K562 (cell line): ENCODE data around the gene CADM2. TPM values are rescaled to one million over a fixed set of nuclear protein-coding genes. Genes with fewer than 3 reads are reported as not detected.

ENCODE experiments used
- ATAC-seq: fragments of 200-7000 bp; cut with Tn5 transposase; 3 replicates; pipeline ENCODE4 v1.9.1; 2020; ENCODE audit warnings: moderate library complexity
- BruUV-seq: library from RNA; stranded (reverse); fragments of 400-500 nt; replicated peaks from 2 replicates; lab custom pipeline; 2021; lab: Mats Ljungman, UMichigan
- CTCF ChIA-PET: fragments of 300-600 bp; formaldehyde crosslinking; extraction: SDS; loops from one replicate; lab custom pipeline; 2021; ENCODE audit warnings: low intra/inter-chr PET ratio; lab: Yijun Ruan, JAX
- POLR2A ChIA-PET: fragments of 300-600, 350-650 bp; sonication (Branson Sonifier 250); formaldehyde crosslinking; extraction: SDS; loops from one replicate; lab custom pipeline; 2021; ENCODE audit warnings: antibody characterized with exemption, inconsistent platforms; lab: Yijun Ruan, JAX
- DNase-seq, 4 experiments: peaks; one replicate each; pipeline versions ENCODE4 v3.0.0 to v3.0.0-alpha.2; 2011 to 2018; ENCODE audit warnings: low spot score in 3 of 4, mixed read lengths in 3 of 4; ENCODE audit errors: extremely low read depth in 1 of 4
- FAIRE-seq: peaks from 2 replicates; lab custom pipeline; 2011; peaks lifted over from hg19 to GRCh38; lab: Jason Lieb, UNC
- H2AFZ ChIP-seq: 2 replicates; pipeline ENCODE4 v1.6.0; 2011; ENCODE audit warnings: low read depth, low read length, control low read depth, inconsistent platforms
- H3K27ac ChIP-seq: fragments of 200-600 bp; 3 replicates; pipeline ENCODE4 v1.8.0; 2011; ENCODE audit warnings: low read depth, mild to moderate bottlenecking, control low read depth, inconsistent platforms, low read length, moderate library complexity, mixed read lengths; ENCODE audit errors: extremely low read depth
- H3K27me3 ChIP-seq, 2 experiments: fragments of 300-600 bp in 1 of 2; 2 replicates in 1 of 2; 3 replicates in 1 of 2; pipeline versions ENCODE4 v1.6.0 to v1.8.0; 2011; ENCODE audit warnings: inconsistent platforms in 2 of 2, low read length in 2 of 2, mild to moderate bottlenecking in 1 of 2, mixed read lengths in 1 of 2, moderate library complexity in 1 of 2; ENCODE audit not compliant: control insufficient read depth in 2 of 2, insufficient read depth in 2 of 2
- H3K36me3 ChIP-seq: fragments of 300-600 bp; 3 replicates; pipeline ENCODE4 v1.8.0; 2011; ENCODE audit warnings: mild to moderate bottlenecking, low read length, inconsistent platforms; ENCODE audit not compliant: control insufficient read depth, insufficient read depth
- H3K4me1 ChIP-seq, 2 experiments: fragments of 200-600 bp in 1 of 2; replicated peaks in 1 of 2; 2 replicates in 1 of 2; 3 replicates in 1 of 2; pipeline versions ENCODE4 v1.5.1 to v1.8.0; 2011; ENCODE audit warnings: inconsistent platforms in 2 of 2, low read length in 2 of 2, mild to moderate bottlenecking in 1 of 2, mixed read lengths in 1 of 2, moderate library complexity in 1 of 2; ENCODE audit not compliant: control insufficient read depth in 2 of 2, insufficient read depth in 2 of 2
- H3K4me2 ChIP-seq: 2 replicates; pipeline ENCODE4 v1.6.1; 2011; ENCODE audit warnings: low read length, control low read depth, inconsistent platforms, mixed read lengths; ENCODE audit not compliant: insufficient read depth
- H3K4me3 ChIP-seq: fragments of 200-600 bp; sonication (generic), shearing (Covaris generic); 2 replicates; pipeline ENCODE4 v1.5.1; 2016; ENCODE audit warnings: control low read depth, inconsistent platforms
- H3K79me2 ChIP-seq: fragments of 200-600 bp; 3 replicates; pipeline ENCODE4 v1.8.0; 2011; ENCODE audit warnings: low read length, inconsistent platforms; ENCODE audit not compliant: control insufficient read depth, insufficient read depth
- H3K9ac ChIP-seq, 2 experiments: 2 replicates each; pipeline versions ENCODE4 v1.6.0 to v1.6.1; 2011; ENCODE audit warnings: low read depth in 2 of 2, low read length in 2 of 2, control low read depth in 1 of 2, inconsistent platforms in 1 of 2, mild to moderate bottlenecking in 1 of 2, mixed read lengths in 1 of 2; ENCODE audit not compliant: insufficient read depth in 1 of 2
- H3K9me1 ChIP-seq: one replicate; pipeline ENCODE4 v1.6.0; 2011; ENCODE audit warnings: inconsistent platforms, mild to moderate bottlenecking, low read length, moderate library complexity; ENCODE audit not compliant: control insufficient read depth, insufficient read depth
- H3K9me3 ChIP-seq: replicated peaks from 2 replicates; pipeline ENCODE4 v1.5.1; 2011; ENCODE audit warnings: low read depth, low read length, inconsistent platforms; ENCODE audit not compliant: control insufficient read depth, insufficient read depth
- H4K20me1 ChIP-seq: replicated peaks from 2 replicates; pipeline ENCODE4 v1.6.1; 2011; ENCODE audit warnings: low read length, inconsistent platforms, mixed read lengths; ENCODE audit not compliant: control insufficient read depth, insufficient read depth
- CBFA2T3 ChIP-seq: fragments of 450-650 bp; IDR thresholded peaks from 2 replicates; pipeline ENCODE4 v1.6.1; 2017
- E2F3 ChIP-seq: fragments of 250-450 bp; sonication (Bioruptor Pico); IDR thresholded peaks from 2 replicates; pipeline ENCODE4 v1.4.0; 2020; ENCODE audit warnings: mild to moderate bottlenecking
- HLTF ChIP-seq: fragments of 450-650 bp; IDR thresholded peaks from 2 replicates; pipeline ENCODE4 v1.6.1; 2016
- NFXL1 ChIP-seq: fragments of 450-650 bp; formaldehyde crosslinking; IDR thresholded peaks from 2 replicates; pipeline ENCODE4 v1.4.0; 2021; ENCODE audit warnings: mild to moderate bottlenecking
- PPARD ChIP-seq: fragments of 250-450 bp; sonication (Bioruptor Pico); IDR thresholded peaks from 2 replicates; pipeline ENCODE4 v1.8.0; 2022; ENCODE audit warnings: inconsistent platforms, mild to moderate bottlenecking, moderate library complexity
- SRSF1 ChIP-seq: fragments of 200-400 bp; formaldehyde crosslinking; IDR thresholded peaks from 2 replicates; pipeline ENCODE4 v1.6.1; 2017; ENCODE audit warnings: mild to moderate bottlenecking, low read depth, low read length, moderate library complexity
- TOE1 ChIP-seq, 2 experiments: fragments of 450-650 bp in 1 of 2; sonication (generic) in 1 of 2; formaldehyde crosslinking in 1 of 2; IDR thresholded peaks; 2 replicates each; pipeline versions ENCODE4 v1.7.1 to v1.8.0; 2016 to 2022; ENCODE audit warnings: borderline replicate concordance in 2 of 2, mild to moderate bottlenecking in 2 of 2, antibody characterized with exemption in 1 of 2, inconsistent platforms in 1 of 2, low read depth in 1 of 2, missing genetic modification reagents in 1 of 2, moderate library complexity in 1 of 2
- ZNF408 ChIP-seq: fragments of 250-450 bp; sonication (Bioruptor Pico); IDR thresholded peaks from 2 replicates; pipeline ENCODE4 v1.4.0; 2020; ENCODE audit warnings: low read depth, mild to moderate bottlenecking, moderate library complexity
- WGBS: fragments of 100-300 bp; shearing (Covaris generic); methylation state at CpG from one replicate; pipeline ENCODE4 v1.1.6; 2016; ENCODE audit warnings: low coverage, mixed read lengths; ENCODE audit not compliant: insufficient coverage; ENCODE audit errors: missing lambda C conversion rate; 5-methylcytosine and 5-hydroxymethylcytosine counted together
- in situ Hi-C: fragments of 300-500 bp; cut with MboI; formaldehyde crosslinking; loops from 4 replicates; pipeline ENCODE4 v1.15.0; 2018; ENCODE audit warnings: inconsistent platforms, mixed read lengths
- intact Hi-C: fragments of 100-400 bp; cut with micrococcal nuclease; formaldehyde crosslinking; loops from 2 replicates; pipeline ENCODE4 v1.14.2; 2022
- polyA plus RNA-seq, 8 experiments: library from polyadenylated mRNA; depleted of rRNA in 4 of 8; stranded (reverse) in 5 of 8; unstranded in 3 of 8; fragments of >200 nt; fragmentation: Nextera tagmentation in 2 of 8; fragmentation: Illumina TruSeq in 1 of 8; extraction: Ambion mirVana in 2 of 8; extraction: Trizol in 1 of 8; gene quantifications; 2 replicates each; pipeline versions ENCODE4 v1.2.1 to v1.2.3, GENCODE V29; 2011 to 2014; ENCODE audit warnings: inconsistent platforms in 1 of 8, missing spikeins in 1 of 8
- total RNA-seq, 7 experiments: library from RNA; depleted of rRNA in 6 of 7; stranded (reverse); fragments of >200 nt in 6 of 7; fragmentation: Illumina TruSeq in 2 of 7; extraction: Trizol in 2 of 7; gene quantifications; 2 replicates each; pipeline versions ENCODE4 v1.2.1 to v1.2.3, GENCODE V29; 2011 to 2021; ENCODE audit warnings: low replicate concordance in 1 of 7
- TF ChIP-seq, protein P1 (sequence below): fragments of 450-650 bp; formaldehyde crosslinking; IDR thresholded peaks from 2 replicates; pipeline ENCODE4 v1.4.0; 2022; ENCODE audit warnings: mild to moderate bottlenecking, moderate library complexity
- TF ChIP-seq, protein P2 (sequence below): fragments of 450-650 bp; formaldehyde crosslinking; conservative IDR thresholded peaks from 2 replicates; pipeline ENCODE4 v1.4.0; 2022; ENCODE audit warnings: mild to moderate bottlenecking, missing genetic modification characterization
- TF ChIP-seq, protein P3 (sequence below), 2 experiments: fragments of 450-650 bp; conservative IDR thresholded peaks; 2 replicates each; pipeline ENCODE4 v1.6.1; 2017; ENCODE audit warnings: mild to moderate bottlenecking in 2 of 2, moderate library complexity in 2 of 2

Gene CADM2
- total and polyA plus RNA-seq, 9 of the 15 experiments (the other 6 are each of a cell fraction or from before 2014, with no cell fraction given): 0.11 to 3.2 (median 0.95) TPM

DNA sequence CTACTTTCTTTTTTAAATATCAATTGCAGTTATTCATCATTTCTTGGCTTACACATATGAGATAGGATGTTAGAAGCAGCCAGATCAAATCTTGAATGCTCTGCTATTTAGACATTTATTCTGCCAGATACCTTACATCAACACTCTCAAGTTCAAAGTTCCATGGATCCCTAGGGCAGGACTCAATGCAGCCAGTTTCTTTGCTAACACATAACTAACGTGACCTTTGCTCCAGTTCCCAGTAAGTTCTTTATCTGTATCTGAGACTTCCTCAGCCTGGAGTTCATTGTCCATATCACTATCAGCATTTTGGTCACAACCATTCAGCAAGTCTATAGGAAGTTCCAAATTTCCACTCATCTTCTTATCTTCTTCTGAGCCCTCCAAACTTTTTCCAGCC, 1092.3 kb downstream of the CADM2 start:
- 0% methylated on average over 1 of the region's 1 CpG for WGBS
- in situ Hi-C loops: no loop called here

DNA sequence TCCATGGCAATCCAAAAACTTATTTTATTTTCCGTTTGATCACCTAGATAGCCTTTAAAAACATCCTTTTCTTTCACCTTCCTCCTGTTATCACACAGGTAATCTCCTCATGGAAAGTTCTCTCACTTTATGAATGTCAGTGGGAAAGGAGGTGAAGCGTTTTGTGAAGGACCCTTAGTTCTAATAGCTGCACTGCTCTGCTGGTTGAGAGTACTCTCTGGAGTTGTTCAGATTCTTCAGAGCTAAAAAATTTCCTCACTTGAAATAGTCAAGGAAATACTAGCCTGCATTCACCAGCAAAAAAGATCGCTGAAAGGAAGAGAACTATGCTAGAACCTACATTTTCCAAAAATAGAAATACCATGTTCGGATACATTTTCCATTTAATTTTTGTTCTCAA, 1097.2 kb downstream of the CADM2 start:
- BruUV-seq: no TSS peak
- H3K4me3 ChIP-seq: no peak overlapping the region
- H3K9me1 ChIP-seq: no peaks in the 10 kb centered on the region
- H3K36me3 ChIP-seq: no peaks in the 10 kb centered on the region
- H3K4me1 ChIP-seq: no peaks in the 10 kb centered on the region
- H3K9ac ChIP-seq: no peak overlapping the region
- no peaks in the 10 kb centered on the region for H3K27me3 ChIP-seq
- H3K9me3 ChIP-seq: no peaks in the 10 kb centered on the region
- intact Hi-C loops (no loop called here), in situ Hi-C loops (no loop called here)
- DNase-seq: no peak
- WGBS: 0% methylated on average over 4 of the region's 4 CpGs
- H2AFZ ChIP-seq: no peak overlapping the region
- TF ChIP-seq, protein P1, sequence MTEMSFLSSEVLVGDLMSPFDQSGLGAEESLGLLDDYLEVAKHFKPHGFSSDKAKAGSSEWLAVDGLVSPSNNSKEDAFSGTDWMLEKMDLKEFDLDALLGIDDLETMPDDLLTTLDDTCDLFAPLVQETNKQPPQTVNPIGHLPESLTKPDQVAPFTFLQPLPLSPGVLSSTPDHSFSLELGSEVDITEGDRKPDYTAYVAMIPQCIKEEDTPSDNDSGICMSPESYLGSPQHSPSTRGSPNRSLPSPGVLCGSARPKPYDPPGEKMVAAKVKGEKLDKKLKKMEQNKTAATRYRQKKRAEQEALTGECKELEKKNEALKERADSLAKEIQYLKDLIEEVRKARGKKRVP (CRISPR knock-in tag): no peak
- TF ChIP-seq E2F3 (CRISPR knock-in tag): no peak
- TF ChIP-seq, protein P2, sequence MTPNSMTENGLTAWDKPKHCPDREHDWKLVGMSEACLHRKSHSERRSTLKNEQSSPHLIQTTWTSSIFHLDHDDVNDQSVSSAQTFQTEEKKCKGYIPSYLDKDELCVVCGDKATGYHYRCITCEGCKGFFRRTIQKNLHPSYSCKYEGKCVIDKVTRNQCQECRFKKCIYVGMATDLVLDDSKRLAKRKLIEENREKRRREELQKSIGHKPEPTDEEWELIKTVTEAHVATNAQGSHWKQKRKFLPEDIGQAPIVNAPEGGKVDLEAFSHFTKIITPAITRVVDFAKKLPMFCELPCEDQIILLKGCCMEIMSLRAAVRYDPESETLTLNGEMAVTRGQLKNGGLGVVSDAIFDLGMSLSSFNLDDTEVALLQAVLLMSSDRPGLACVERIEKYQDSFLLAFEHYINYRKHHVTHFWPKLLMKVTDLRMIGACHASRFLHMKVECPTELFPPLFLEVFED (CRISPR knock-in tag): no peak
- no peak for TF ChIP-seq SRSF1
- TF ChIP-seq, protein P3, sequence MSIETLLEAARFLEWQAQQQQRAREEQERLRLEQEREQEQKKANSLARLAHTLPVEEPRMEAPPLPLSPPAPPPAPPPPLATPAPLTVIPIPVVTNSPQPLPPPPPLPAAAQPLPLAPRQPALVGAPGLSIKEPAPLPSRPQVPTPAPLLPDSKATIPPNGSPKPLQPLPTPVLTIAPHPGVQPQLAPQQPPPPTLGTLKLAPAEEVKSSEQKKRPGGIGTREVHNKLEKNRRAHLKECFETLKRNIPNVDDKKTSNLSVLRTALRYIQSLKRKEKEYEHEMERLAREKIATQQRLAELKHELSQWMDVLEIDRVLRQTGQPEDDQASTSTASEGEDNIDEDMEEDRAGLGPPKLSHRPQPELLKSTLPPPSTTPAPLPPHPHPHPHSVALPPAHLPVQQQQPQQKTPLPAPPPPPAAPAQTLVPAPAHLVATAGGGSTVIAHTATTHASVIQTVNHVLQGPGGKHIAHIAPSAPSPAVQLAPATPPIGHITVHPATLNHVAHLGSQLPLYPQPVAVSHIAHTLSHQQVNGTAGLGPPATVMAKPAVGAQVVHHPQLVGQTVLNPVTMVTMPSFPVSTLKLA (conservative IDR thresholded peaks at IDR 0.05): no peak
- TF ChIP-seq NFXL1 (CRISPR knock-in tag): no peak
- no peak for FAIRE-seq
- no peak for ATAC-seq
- H3K27ac ChIP-seq: no peak overlapping the region
- ChIA-PET POLR2A (no interaction called here), CTCF (no interaction called here)
- H3K79me2 ChIP-seq: no peaks in the 10 kb centered on the region
- H3K4me2 ChIP-seq: no peak overlapping the region
- H4K20me1 ChIP-seq: no peaks in the 10 kb centered on the region

More for the DNA sequence above, 1092.3 kb downstream of the CADM2 start:
- no peak overlapping the region for H3K4me2 ChIP-seq
- H2AFZ ChIP-seq: no peak overlapping the region
- POLR2A ChIA-PET: no interaction called here
- TF ChIP-seq HLTF (no peak), PPARD (CRISPR knock-in tag) (no peak), CBFA2T3 (no peak), TOE1 (IDR thresholded peaks at IDR 0.05; ENCODE audit: borderline replicate concordance) (no peak), TOE1 (CRISPR knock-in tag; IDR thresholded peaks at IDR 0.05; ENCODE audit: borderline replicate concordance, low read depth) (no peak), ZNF408 (no peak)
- no peaks in the 10 kb centered on the region for H4K20me1 ChIP-seq
- no peaks in the 10 kb centered on the region for H3K9me1 ChIP-seq
- H3K9ac ChIP-seq: no peak overlapping the region
- no peaks in the 10 kb centered on the region for H3K4me1 ChIP-seq
- H3K9me3 ChIP-seq: no peaks in the 10 kb centered on the region
- no peak for DNase-seq
- ATAC-seq: no peak
- no peaks in the 10 kb centered on the region for H3K79me2 ChIP-seq
- BruUV-seq: no TSS peak
- H3K36me3 ChIP-seq: no peaks in the 10 kb centered on the region
- H3K4me3 ChIP-seq: no peak overlapping the region
- intact Hi-C loops: no loop called here
- CTCF ChIA-PET: no interaction called here
- no peaks in the 10 kb centered on the region for H3K27me3 ChIP-seq
- H3K27ac ChIP-seq: no peak overlapping the region
- no peak for FAIRE-seq
